ENCODE measurements around the gene RNF113A.

DNA sequence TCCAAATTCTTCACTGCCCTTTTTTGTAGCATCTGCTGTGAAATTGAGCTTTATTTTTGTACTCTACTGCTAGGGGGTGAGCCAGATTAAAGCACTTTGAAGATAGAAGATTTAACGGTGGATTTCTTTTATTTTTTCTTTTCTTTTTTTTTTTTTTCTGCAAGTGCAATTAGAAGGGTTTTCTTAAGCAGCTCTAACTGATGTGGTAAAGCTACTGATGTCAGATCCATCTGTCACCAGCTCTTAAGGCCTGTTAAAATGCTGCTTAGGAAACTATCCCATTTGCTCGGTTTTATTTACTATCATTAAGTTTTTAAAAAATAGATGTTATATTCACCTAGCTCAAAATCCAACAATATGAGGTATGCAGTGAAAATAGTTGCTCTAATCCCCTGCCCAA is 7.2 kb upstream of the RNF113A start:
- TF ChIP-seq, protein P1, sequence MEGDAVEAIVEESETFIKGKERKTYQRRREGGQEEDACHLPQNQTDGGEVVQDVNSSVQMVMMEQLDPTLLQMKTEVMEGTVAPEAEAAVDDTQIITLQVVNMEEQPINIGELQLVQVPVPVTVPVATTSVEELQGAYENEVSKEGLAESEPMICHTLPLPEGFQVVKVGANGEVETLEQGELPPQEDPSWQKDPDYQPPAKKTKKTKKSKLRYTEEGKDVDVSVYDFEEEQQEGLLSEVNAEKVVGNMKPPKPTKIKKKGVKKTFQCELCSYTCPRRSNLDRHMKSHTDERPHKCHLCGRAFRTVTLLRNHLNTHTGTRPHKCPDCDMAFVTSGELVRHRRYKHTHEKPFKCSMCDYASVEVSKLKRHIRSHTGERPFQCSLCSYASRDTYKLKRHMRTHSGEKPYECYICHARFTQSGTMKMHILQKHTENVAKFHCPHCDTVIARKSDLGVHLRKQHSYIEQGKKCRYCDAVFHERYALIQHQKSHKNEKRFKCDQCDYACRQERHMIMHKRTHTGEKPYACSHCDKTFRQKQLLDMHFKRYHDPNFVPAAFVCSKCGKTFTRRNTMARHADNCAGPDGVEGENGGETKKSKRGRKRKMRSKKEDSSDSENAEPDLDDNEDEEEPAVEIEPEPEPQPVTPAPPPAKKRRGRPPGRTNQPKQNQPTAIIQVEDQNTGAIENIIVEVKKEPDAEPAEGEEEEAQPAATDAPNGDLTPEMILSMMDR (IDR thresholded peaks at IDR 0.05; ENCODE audit: extremely low read depth in 1 of 2, insufficient read depth in 1 of 2, low read depth in 1 of 2, low read length in 2 of 2) = no peak
- TF ChIP-seq POLR2A (IDR thresholded peaks at IDR 0.05; ENCODE audit: low read depth, low read length) = no peak
- no peak for TF ChIP-seq JUN (IDR thresholded peaks at IDR 0.05; ENCODE audit: borderline replicate concordance, insufficient read depth, insufficient read length, low read depth)
- no peak for TF ChIP-seq POLR2AphosphoS5 (IDR thresholded peaks at IDR 0.05; ENCODE audit: insufficient read depth, low read depth, low read length)
- TF ChIP-seq EZH2 (IDR thresholded peaks at IDR 0.05; ENCODE audit: borderline replicate concordance, low read depth, low read length, severe bottlenecking) = no peak
- TF ChIP-seq MYC (IDR thresholded peaks at IDR 0.05; ENCODE audit: low read depth, low read length) = no peak
- no peak for TF ChIP-seq FOS (IDR thresholded peaks at IDR 0.05; ENCODE audit: borderline replicate concordance, insufficient read depth, low read length)
